DND-41 (cell line): ENCODE results near the gene RAPGEF2.
"Not testable (repeated sequence)": the region's sequence is repeated elsewhere in the genome, so short reads cannot be mapped to it uniquely, and the experiment has no call there.

Source experiments
- ATAC-seq: fragments of 200-7000 bp; cut with Tn5 transposase; 3 replicates; pipeline ENCODE4 v1.9.1; 2021; ENCODE audit warnings: low read depth; ENCODE audit not compliant: insufficient read depth
- DNase-seq: peaks from one replicate; pipeline ENCODE4 v3.0.0-alpha.2; 2020
- H2AFZ ChIP-seq: 2 replicates; pipeline ENCODE4 v1.6.0; 2012; ENCODE audit warnings: low read depth, low read length
- H3K27ac ChIP-seq: 2 replicates; pipeline ENCODE4 v1.5.1; 2012; ENCODE audit warnings: low read length, inconsistent platforms
- H3K27me3 ChIP-seq: fragments of 200-600 bp; sonication (generic); 2 replicates; pipeline ENCODE4 v1.6.0; 2012; ENCODE audit warnings: low read length, mild to moderate bottlenecking, inconsistent platforms; ENCODE audit not compliant: insufficient read depth, poor library complexity
- H3K36me3 ChIP-seq: 2 replicates; pipeline ENCODE4 v1.5.1; 2012; ENCODE audit warnings: low read length, inconsistent platforms; ENCODE audit not compliant: insufficient read depth
- H3K4me1 ChIP-seq: 2 replicates; pipeline ENCODE4 v1.5.1; 2012; ENCODE audit warnings: mild to moderate bottlenecking, low read length; ENCODE audit not compliant: insufficient read depth
- H3K4me2 ChIP-seq: 2 replicates; pipeline ENCODE4 v1.6.0; 2012; ENCODE audit warnings: mild to moderate bottlenecking, moderate library complexity, low read length, inconsistent platforms; ENCODE audit not compliant: insufficient read depth
- H3K4me3 ChIP-seq, 2 experiments: fragments of 200-600 bp in 1 of 2; shearing (Covaris generic) in 1 of 2; 2 replicates each; pipeline ENCODE4 v1.5.1; 2012 to 2016; ENCODE audit warnings: inconsistent platforms in 2 of 2, low read length in 2 of 2, mild to moderate bottlenecking in 2 of 2, low read depth in 1 of 2, moderate library complexity in 1 of 2
- H3K79me2 ChIP-seq: 2 replicates; pipeline ENCODE4 v1.6.0; 2012; ENCODE audit warnings: low read length, inconsistent platforms; ENCODE audit not compliant: insufficient read depth
- H3K9ac ChIP-seq: 2 replicates; pipeline ENCODE4 v1.6.0; 2012; ENCODE audit warnings: low read depth, mild to moderate bottlenecking, inconsistent platforms, low read length, moderate library complexity
- H3K9me3 ChIP-seq: 2 replicates; pipeline ENCODE4 v1.5.1; 2012; ENCODE audit warnings: low read length, moderate library complexity, mild to moderate bottlenecking, inconsistent platforms; ENCODE audit not compliant: insufficient read depth, severe bottlenecking
- H4K20me1 ChIP-seq: 2 replicates; pipeline ENCODE4 v1.6.0; 2012; ENCODE audit warnings: low read length; ENCODE audit not compliant: insufficient read depth
- EZH2 ChIP-seq: IDR thresholded peaks from 3 replicates; pipeline ENCODE4 v1.6.1; 2012; ENCODE audit warnings: borderline replicate concordance, low read depth, mild to moderate bottlenecking, moderate library complexity, low read length, inconsistent platforms; ENCODE audit not compliant: severe bottlenecking
- TF ChIP-seq, protein P1 (sequence below): IDR thresholded peaks from 2 replicates; pipeline ENCODE4 v1.5.1; 2012; ENCODE audit warnings: borderline replicate concordance, low read length, moderate library complexity, mild to moderate bottlenecking; ENCODE audit not compliant: poor library complexity, severe bottlenecking; ENCODE audit errors: extremely low read depth

Gene RAPGEF2

DNA sequence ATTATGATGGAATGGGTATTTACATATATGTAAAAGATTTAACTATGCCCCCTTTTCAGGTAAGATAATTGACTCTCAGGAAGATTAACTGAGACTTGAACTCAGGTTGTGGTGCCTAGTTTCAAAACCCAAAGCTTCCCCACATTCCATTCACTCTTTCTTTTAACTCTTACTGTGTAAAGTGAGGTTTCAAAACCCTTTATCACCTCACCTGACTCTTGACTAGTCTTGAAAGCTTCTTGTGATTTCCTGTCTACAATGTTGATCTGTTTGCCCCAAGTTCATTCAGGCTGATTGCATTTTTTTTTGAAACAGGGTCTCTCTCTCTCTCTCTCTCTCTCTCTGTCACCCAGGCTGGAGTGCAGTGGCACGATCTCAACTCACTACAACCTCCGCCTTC lies 40.5 kb upstream of the RAPGEF2 start:
- H3K9ac ChIP-seq, result no peak overlapping the region
- H3K4me2 ChIP-seq, result no peak overlapping the region
- H2AFZ ChIP-seq, result no peak overlapping the region
- H3K79me2 ChIP-seq, result no peaks in the 10 kb centered on the region
- no peaks in the 10 kb centered on the region for H3K9me3 ChIP-seq
- no peak overlapping the region for H3K4me3 ChIP-seq
- no peak overlapping the region for H3K27ac ChIP-seq
- TF ChIP-seq, protein P1, sequence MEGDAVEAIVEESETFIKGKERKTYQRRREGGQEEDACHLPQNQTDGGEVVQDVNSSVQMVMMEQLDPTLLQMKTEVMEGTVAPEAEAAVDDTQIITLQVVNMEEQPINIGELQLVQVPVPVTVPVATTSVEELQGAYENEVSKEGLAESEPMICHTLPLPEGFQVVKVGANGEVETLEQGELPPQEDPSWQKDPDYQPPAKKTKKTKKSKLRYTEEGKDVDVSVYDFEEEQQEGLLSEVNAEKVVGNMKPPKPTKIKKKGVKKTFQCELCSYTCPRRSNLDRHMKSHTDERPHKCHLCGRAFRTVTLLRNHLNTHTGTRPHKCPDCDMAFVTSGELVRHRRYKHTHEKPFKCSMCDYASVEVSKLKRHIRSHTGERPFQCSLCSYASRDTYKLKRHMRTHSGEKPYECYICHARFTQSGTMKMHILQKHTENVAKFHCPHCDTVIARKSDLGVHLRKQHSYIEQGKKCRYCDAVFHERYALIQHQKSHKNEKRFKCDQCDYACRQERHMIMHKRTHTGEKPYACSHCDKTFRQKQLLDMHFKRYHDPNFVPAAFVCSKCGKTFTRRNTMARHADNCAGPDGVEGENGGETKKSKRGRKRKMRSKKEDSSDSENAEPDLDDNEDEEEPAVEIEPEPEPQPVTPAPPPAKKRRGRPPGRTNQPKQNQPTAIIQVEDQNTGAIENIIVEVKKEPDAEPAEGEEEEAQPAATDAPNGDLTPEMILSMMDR, result no peak
- no peak for TF ChIP-seq EZH2
- no peaks in the 10 kb centered on the region for H3K27me3 ChIP-seq
- H3K36me3 ChIP-seq, result no peaks in the 10 kb centered on the region
- DNase-seq (no peak), ATAC-seq (no peak)
- no peaks in the 10 kb centered on the region for H3K4me1 ChIP-seq
- no peaks in the 10 kb centered on the region for H4K20me1 ChIP-seq

DNA sequence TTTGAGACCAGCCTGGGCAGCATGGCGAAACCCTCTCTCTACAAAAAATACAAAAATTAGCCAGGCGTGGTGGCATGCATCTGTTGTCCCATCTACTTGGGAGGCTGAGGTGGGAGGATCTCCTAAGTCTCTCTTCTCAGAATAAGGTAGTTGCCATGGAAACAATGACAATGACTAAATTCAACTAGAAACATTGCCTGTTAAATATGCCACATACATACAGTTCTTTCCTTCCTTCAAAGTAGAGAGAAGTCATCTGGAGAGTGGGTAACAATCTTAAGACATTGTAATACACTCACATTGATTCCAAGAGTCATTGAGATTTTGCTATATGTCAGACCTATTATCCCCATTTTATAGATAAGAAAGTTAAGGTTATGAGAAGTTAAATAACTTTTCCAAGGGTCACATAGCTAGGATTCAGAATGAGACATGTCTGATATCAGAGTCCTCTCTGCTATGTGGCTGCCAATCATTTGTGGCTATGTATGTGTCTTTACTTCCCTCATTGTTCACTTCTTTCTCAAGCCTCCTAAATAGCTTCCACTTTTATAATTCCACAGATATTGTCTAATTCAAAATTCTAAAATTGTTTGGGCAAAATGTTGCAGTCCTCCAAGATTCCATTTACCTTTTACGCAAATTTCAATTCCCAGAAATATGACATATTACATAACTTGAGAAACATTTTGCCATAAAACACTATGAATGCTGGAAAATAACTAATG lies 37.2 kb upstream of the RAPGEF2 start:
- no peak overlapping the region for H2AFZ ChIP-seq
- ATAC-seq, result no peak

DNA sequence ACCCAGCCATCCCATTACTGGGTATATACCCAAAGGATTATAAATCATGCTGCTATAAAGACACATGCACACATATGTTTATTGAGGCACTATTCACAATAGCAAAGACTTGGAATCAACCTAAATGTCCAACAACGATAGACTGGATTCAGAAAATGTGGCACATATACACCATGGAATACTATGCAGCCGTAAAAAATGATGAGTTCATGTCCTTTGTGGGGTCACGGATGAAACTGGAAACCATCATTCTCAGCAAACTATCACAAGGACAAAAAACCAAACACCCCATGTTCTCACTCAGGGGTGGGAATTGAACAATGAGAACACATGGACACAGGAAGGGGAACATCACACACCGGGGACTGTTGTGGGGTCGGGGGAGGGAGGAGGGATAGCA lies 34.7 kb upstream of the RAPGEF2 start:
- H3K27me3 ChIP-seq, H3K4me2 ChIP-seq, H3K9ac ChIP-seq, H3K27ac ChIP-seq, H3K9me3 ChIP-seq, H3K4me1 ChIP-seq, H3K4me3 ChIP-seq, ATAC-seq, H3K36me3 ChIP-seq, DNase-seq, H3K79me2 ChIP-seq, H2AFZ ChIP-seq, H4K20me1 ChIP-seq: not testable (repeated sequence)

More for the DNA sequence above, 37.2 kb upstream of the RAPGEF2 start:
- Histone ChIP-seq H4K20me1 (no peaks in the 10 kb centered on the region), H3K4me1 (no peaks in the 10 kb centered on the region), H3K4me2 (no peak overlapping the region), H3K79me2 (no peaks in the 10 kb centered on the region), H3K27ac (no peak overlapping the region), H3K9ac (no peak overlapping the region), H3K9me3 (no peaks in the 10 kb centered on the region), H3K4me3 (no peak overlapping the region), H3K36me3 (no peaks in the 10 kb centered on the region), H3K27me3 (no peaks in the 10 kb centered on the region)
- DNase-seq, result no peak
- no peak for TF ChIP-seq EZH2
- TF ChIP-seq, protein P1, result no peak

DNA sequence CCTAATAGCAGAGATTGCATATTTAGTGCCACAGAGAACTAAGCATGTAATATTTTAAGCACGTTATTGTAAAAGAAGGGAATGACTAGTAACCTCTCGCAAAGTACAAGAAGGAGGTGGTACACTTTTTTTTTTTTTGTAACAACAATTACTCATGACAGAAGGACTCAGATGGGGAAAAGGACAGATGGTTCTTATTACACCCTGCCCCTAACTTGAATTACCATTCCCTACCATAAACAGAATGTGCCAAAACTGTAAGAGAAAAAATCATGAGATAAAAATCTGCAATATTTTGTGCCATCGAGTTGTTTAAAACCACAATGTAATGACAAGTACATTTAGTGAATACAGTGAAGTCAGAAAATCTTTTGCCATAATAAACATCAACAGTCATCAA lies 33.0 kb upstream of the RAPGEF2 start:
- H3K4me1 ChIP-seq, result no peaks in the 10 kb centered on the region
- H3K9me3 ChIP-seq, result no peaks in the 10 kb centered on the region
- no peaks in the 10 kb centered on the region for H4K20me1 ChIP-seq
- no peaks in the 10 kb centered on the region for H3K27me3 ChIP-seq
- no peak overlapping the region for H3K9ac ChIP-seq
- no peak overlapping the region for H3K4me3 ChIP-seq
- no peak overlapping the region for H2AFZ ChIP-seq
- no peaks in the 10 kb centered on the region for H3K36me3 ChIP-seq
- ATAC-seq, result no peak
- no peak for DNase-seq
- H3K79me2 ChIP-seq, result no peaks in the 10 kb centered on the region
- H3K4me2 ChIP-seq, result no peak overlapping the region
- TF ChIP-seq, protein P1, result no peak
- no peak for TF ChIP-seq EZH2
- H3K27ac ChIP-seq, result no peak overlapping the region
